T-helper 2 cell treated with Interferon-gamma antibody and Interleukin-4, amounts not matched to agents 5 μg/mL and 100 μg/mL, for 36 hours (primary cell): ENCODE data around the gene METRN.
"Not testable (repeated sequence)": the region's sequence is repeated elsewhere in the genome, so short reads cannot be mapped to it uniquely, and the experiment has no call there.

Source experiments
- DNase-seq: peaks from one replicate; pipeline ENCODE4 v3.0.0; 2021; ENCODE audit warnings: low spot score
- H3K27ac Mint-ChIP-seq: one replicate; pipeline ENCODE4 v1.8.0; 2021; ENCODE audit warnings: mild to moderate bottlenecking, mixed read lengths
- H3K27me3 Mint-ChIP-seq: one replicate; pipeline ENCODE4 v1.8.0; 2021; ENCODE audit warnings: low read depth, mixed read lengths
- H3K36me3 Mint-ChIP-seq: one replicate; pipeline ENCODE4 v1.8.0; 2021; ENCODE audit warnings: low read depth, mixed read lengths
- H3K4me1 Mint-ChIP-seq: one replicate; pipeline ENCODE4 v1.8.0; 2021; ENCODE audit warnings: low read depth, mixed read lengths
- H3K4me3 Mint-ChIP-seq: one replicate; pipeline ENCODE4 v1.8.0; 2022; ENCODE audit warnings: mild to moderate bottlenecking, moderate library complexity, mixed read lengths
- H3K9me3 Mint-ChIP-seq: one replicate; pipeline ENCODE4 v1.8.0; 2021; ENCODE audit warnings: mixed read lengths

Gene METRN

GRCh38 chr16:734208-734980 lies 19.5 kb downstream of the METRN start:
- Mint-ChIP-seq H3K4me1 (peaks cover 10% of the 10 kb centered on the region), H3K9me3 (no peaks in the 10 kb centered on the region), H3K27me3 (no peaks in the 10 kb centered on the region), H3K4me3 (no peak overlapping the region), H3K27ac (no peak overlapping the region), H3K36me3 (peaks cover 13% of the 10 kb centered on the region)
- DNase-seq = no peak

DNA sequence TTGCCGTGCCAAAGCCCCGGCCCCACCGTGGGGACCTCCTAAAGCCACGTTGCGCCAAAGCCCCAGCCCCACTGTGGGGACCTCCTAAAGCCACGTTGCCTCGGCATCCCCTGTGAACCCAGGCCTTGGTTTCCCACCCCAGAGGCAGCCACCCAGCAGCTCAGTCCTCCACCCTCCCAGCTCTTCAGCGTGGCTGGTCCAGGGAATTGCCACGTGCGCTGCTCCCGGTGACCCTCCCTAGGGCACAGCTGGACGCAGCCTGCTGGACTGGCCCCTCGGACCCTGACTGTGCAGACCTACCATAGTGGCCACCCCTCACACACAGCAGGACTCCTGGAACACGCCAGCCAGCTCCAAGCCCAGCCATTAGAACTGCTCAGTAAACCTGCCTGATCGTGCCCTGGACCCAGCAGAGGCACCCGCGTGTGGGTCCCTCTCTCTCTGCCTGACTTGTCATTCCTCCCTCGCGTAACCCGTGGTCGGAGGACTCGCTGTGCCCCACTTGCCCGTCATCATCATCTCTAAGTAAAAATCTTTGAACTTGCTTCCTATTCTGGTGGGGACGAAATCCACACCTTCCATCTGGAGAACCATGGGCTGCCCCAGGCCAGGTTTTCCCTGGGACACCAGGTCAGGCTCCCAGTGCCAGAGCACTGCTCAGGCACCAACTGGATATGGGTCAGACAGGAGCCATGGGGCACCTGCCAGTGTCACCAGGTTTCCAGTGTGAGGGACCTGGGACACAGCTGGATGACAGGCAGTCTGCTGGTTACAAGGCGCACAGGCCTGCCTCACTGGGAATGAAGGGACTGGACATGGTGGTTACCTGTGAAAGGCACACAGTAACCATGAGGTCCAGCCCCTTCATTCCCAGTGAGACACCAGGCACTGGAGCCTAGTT lies 20.3 kb downstream of the METRN start:
- H3K4me3 Mint-ChIP-seq = no peak overlapping the region

DNA sequence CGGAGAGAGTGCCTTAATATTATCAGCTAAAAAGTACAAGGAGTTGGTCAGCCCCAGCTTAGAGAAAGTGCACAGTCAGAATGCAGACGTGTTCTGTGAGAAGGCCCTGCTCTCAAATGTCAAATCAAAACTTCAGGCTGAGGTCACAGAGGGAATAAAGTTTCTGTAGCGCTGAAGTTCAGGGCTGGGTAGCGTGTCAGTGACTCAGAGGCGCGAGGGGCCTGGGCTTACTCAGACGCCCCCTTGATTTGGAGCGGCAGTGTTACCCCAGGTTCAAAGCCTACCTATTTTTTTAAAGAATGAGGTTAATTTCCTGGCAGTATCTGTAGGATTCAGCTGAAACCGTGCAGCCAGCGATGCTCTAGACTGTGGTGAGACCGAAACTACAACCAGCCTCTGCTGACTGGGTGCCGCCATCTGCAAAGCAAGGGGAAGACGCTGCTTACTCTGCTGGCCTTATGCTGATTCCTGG lies 21.1 kb downstream of the METRN start:
- H3K27ac Mint-ChIP-seq = peak overlapping the region; percentile 77

More for the DNA sequence above, 20.3 kb downstream of the METRN start:
- Mint-ChIP-seq H3K9me3 (no peaks in the 10 kb centered on the region), H3K27ac (peak overlapping the region; percentile 77), H3K27me3 (no peaks in the 10 kb centered on the region), H3K36me3 (peaks cover 13% of the 10 kb centered on the region), H3K4me1 (peaks cover 12% of the 10 kb centered on the region)
- no peak for DNase-seq

GRCh38 chr16:736936-737481 lies 22.1 kb downstream of the METRN start:
- Mint-ChIP-seq H3K4me3 (no peak overlapping the region), H3K9me3 (no peaks in the 10 kb centered on the region), H3K27ac (no peak overlapping the region)

More for the DNA sequence above, 21.1 kb downstream of the METRN start:
- H3K4me3 Mint-ChIP-seq = no peak overlapping the region
- peaks cover 12% of the 10 kb centered on the region for H3K4me1 Mint-ChIP-seq
- no peaks in the 10 kb centered on the region for H3K27me3 Mint-ChIP-seq
- H3K36me3 Mint-ChIP-seq = peaks cover 13% of the 10 kb centered on the region
- no peaks in the 10 kb centered on the region for H3K9me3 Mint-ChIP-seq
- DNase-seq = peak; percentile 60

DNA sequence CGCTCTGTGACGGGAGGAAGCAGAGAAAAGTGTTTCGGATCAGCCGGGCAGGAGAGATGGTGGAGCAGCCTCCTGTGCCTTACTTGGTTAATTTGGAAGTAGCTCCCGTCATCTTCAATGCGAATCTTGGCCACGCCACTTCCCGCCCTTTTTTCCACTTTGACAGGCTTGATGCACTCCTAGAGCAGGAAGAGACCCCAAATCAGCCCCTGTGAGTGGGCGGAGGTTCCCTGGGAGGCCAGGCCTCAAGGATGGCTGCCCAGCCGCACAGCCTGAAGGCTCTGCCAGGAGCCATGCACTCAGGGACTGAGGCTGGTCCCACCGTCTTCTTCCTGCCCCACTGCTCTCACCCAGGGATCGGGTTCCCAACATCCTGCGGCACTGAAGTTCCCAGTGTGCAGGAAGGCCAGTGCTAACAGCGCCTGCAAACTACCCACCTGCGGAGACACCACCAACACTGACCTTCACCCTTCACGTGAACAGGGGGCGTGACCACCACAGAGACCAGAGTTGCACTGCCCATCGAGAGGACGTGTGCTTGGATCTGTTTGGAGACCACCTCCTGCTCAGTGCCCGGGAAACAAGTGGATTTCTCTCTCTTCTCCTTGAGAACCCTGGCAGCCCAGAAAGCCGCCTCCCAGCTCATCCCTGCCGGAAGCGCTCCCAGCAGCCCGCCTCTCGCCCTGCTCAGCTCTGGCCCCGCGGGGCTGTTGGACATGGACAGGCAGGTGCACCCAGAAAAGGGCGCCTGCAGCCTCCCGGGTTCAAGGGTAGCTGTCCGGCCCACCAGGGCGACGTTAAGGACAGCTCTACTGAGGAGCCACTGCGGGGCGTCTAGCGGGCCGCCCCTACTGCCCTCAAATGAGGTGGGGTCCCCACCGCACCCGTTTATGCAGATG lies 24.9 kb downstream of the METRN start:
- no peaks in the 10 kb centered on the region for H3K9me3 Mint-ChIP-seq
- H3K27me3 Mint-ChIP-seq = no peaks in the 10 kb centered on the region
- peak overlapping the region; percentile 82 for H3K4me3 Mint-ChIP-seq
- peaks cover 12% of the 10 kb centered on the region for H3K4me1 Mint-ChIP-seq
- H3K27ac Mint-ChIP-seq = no peak overlapping the region
- no peak for DNase-seq
- H3K36me3 Mint-ChIP-seq = peaks cover 13% of the 10 kb centered on the region

More at GRCh38 chr16:736936-737481, 22.1 kb downstream of the METRN start:
- peaks cover 13% of the 10 kb centered on the region for H3K36me3 Mint-ChIP-seq
- DNase-seq = no peak
- H3K4me1 Mint-ChIP-seq = peaks cover 12% of the 10 kb centered on the region
- no peaks in the 10 kb centered on the region for H3K27me3 Mint-ChIP-seq

DNA sequence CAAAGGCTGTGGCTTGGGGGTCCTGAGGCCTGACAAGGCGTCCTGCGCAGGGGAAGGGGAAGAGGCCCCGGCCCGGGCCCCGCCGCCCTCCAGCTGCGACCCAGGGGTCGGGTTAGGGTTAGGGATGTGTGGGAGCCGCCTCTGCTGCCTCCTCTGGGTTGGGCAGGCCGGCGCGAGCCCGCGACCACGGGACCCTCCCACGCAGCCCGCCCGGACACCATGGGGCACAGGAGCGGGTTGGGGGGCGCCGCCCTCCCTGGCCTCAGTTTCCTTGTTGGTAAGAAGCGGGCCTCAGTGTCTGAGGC lies 25.5 kb downstream of the METRN start:
- no peaks in the 10 kb centered on the region for H3K27me3 Mint-ChIP-seq
- peak overlapping the region; percentile 63 for H3K27ac Mint-ChIP-seq
- H3K4me3 Mint-ChIP-seq = peak overlapping the region; percentile 82
- no peaks in the 10 kb centered on the region for H3K9me3 Mint-ChIP-seq
- H3K36me3 Mint-ChIP-seq = peaks cover 13% of the 10 kb centered on the region
- peaks cover 12% of the 10 kb centered on the region for H3K4me1 Mint-ChIP-seq
- DNase-seq = no peak

GRCh38 chr16:740764-741505 lies 26.0 kb downstream of the METRN start, which contains the start of gene CIAO3:
TSS of gene CIAO3 (minus strand) at chr16:740997. CDS start at chr16:740985, 12 bp downstream.
- DNase-seq = peak; percentile 94
- peak within 1 kb of the TSS; percentile 82 for H3K4me3 Mint-ChIP-seq
- H3K9me3 Mint-ChIP-seq = no peaks in the 10 kb centered on the region
- H3K4me1 Mint-ChIP-seq = peaks cover 12% of the 10 kb centered on the region
- no peaks in the 10 kb centered on the region for H3K27me3 Mint-ChIP-seq
- H3K27ac Mint-ChIP-seq = peak within 1 kb of the TSS; percentile 63
- peaks cover 13% of the 10 kb centered on the region for H3K36me3 Mint-ChIP-seq

- Mint-ChIP-seq H3K36me3 (peaks cover 9% of the 10 kb centered on the region), H3K27ac (no peak overlapping the region), H3K4me3 (peak overlapping the region; percentile 76), H3K4me1 (peaks cover 8% of the 10 kb centered on the region), H3K27me3 (no peaks in the 10 kb centered on the region), H3K9me3 (no peaks in the 10 kb centered on the region)
- DNase-seq = no peak
These were observed 27.2 kb downstream of the METRN start for GRCh38 chr16:741986-742629.

- H3K4me1 Mint-ChIP-seq, H3K4me3 Mint-ChIP-seq: not testable (repeated sequence)
These were observed 28.0 kb downstream of the METRN start for GRCh38 chr16:742894-743293.

DNA sequence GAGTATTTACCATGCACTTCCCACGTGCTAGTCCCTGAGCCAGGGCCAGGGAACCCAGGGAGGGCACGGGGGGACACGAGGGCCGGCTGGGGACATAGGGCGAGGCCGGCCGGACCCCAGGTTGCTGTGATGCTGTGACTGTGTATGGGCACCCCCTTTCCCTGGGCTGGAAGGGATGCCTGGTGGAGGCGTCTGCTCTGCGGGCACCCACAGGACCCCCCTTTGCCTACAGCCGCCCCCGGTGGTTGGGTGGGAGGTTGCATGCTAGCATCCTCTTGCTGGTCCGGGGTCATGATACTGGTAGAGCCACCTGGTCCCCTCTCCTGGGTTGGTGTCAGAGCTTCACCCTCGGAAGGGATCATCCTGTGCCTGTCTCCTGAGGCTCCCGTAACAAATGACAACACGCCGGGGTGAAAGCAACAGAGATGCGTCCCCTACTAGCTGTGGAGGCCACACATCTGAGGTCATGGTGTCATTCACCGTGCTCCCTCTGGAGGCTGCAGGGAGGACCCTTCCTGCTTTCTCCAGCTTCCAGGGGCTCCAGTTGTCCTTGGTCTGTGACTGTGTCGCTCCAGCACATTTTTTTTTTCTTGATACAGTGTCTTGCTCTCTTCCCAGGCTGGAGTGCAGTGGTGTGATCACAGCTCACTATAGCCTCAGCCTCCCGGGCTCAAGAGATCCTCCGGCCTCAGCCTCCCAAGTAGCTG lies 29.0 kb downstream of the METRN start:
- DNase-seq = no peak
- Mint-ChIP-seq H3K27ac (no peak overlapping the region), H3K27me3 (no peaks in the 10 kb centered on the region), H3K4me3 (no peak overlapping the region), H3K9me3 (no peaks in the 10 kb centered on the region), H3K4me1 (peaks cover 5% of the 10 kb centered on the region), H3K36me3 (peaks cover 5% of the 10 kb centered on the region)

More at GRCh38 chr16:742894-743293, 28.0 kb downstream of the METRN start:
- H3K27ac Mint-ChIP-seq, H3K27me3 Mint-ChIP-seq, H3K9me3 Mint-ChIP-seq, H3K36me3 Mint-ChIP-seq, DNase-seq: not testable (repeated sequence)

DNA sequence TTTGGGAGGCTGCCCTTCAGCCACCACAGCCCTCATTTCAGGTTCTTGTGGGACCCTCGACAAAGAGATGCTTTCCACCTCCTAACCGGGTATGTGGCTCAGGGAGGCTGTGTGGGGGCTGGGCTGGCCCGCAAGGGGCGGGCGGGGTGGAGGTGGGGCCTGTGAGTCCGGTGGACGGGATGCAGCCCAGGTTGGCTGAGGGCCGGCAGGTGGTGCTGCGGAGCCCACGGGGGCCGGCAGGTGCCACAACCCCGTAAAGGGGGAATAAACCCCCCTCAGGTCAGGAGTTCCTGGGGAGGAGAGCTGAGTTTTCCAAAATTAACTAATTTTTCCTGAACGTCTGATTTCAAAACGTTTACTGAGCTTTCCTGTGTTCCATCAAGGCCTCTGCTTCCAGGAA lies 30.8 kb downstream of the METRN start:
- no peak overlapping the region for H3K4me3 Mint-ChIP-seq
- no peaks in the 10 kb centered on the region for H3K36me3 Mint-ChIP-seq
- no peaks in the 10 kb centered on the region for H3K4me1 Mint-ChIP-seq
- DNase-seq = no peak
- no peaks in the 10 kb centered on the region for H3K27me3 Mint-ChIP-seq
- no peak overlapping the region for H3K27ac Mint-ChIP-seq
- no peaks in the 10 kb centered on the region for H3K9me3 Mint-ChIP-seq

DNA sequence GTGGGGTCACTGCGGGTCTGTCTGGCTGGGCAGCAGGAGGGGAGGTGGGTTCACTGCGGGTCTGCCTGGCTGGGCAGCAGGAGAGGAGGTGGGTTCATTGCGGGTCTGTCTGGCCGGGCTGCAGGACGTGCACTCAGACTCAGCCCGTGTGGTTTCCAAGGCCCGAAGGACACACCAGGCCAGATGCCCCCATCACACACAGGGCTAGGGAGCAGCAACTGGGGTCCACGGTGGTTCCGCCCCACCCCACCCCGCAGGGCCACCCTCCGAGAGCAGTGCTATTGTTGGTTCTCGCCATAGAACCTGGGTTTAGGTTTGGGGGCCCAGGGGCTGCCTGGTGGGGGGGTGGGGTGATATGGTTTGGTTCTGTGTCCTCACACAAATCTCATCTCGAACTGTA lies 31.7 kb downstream of the METRN start:
- no peak for DNase-seq
- Mint-ChIP-seq H3K36me3 (no peaks in the 10 kb centered on the region), H3K4me3 (no peak overlapping the region), H3K4me1 (no peaks in the 10 kb centered on the region), H3K27ac (no peak overlapping the region), H3K27me3 (no peaks in the 10 kb centered on the region), H3K9me3 (no peaks in the 10 kb centered on the region)
